ENCODE measurements around the gene CDHR3.

CDHR3 gene

DNA sequence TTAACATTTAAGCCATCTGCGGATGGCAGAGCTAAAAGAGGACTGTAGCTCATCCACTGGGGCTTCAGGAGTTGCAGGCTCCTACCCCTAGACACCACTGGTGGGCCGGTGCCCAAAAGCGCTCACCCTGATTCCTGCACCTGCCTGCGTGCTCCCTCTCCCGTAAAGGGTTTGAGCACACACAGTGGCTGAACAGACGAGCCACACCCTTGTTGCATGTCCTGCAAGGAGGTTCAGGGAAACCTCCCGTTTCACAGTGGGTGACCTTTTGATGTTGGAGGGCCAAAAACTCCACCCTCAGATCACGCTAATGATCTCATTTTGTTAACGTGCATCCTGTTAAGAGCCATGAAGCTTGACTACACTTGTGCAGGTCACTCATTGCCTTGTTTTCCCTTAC is 111.2 kb downstream of the CDHR3 start:
- peak overlapping the region; percentile 92; the same call in 1 of the 2 replicates for H3K27ac ChIP-seq
- no peak for TF ChIP-seq CTCF (conservative IDR thresholded peaks at IDR 0.05)

- H3K27ac ChIP-seq, result peak overlapping the region; percentile 15; the same call in 1 of the 2 replicates
- no peak for TF ChIP-seq CTCF (conservative IDR thresholded peaks at IDR 0.05)
Observed at GRCh38 chr7:106075937-106076336, 112.9 kb downstream of the CDHR3 start.

DNA sequence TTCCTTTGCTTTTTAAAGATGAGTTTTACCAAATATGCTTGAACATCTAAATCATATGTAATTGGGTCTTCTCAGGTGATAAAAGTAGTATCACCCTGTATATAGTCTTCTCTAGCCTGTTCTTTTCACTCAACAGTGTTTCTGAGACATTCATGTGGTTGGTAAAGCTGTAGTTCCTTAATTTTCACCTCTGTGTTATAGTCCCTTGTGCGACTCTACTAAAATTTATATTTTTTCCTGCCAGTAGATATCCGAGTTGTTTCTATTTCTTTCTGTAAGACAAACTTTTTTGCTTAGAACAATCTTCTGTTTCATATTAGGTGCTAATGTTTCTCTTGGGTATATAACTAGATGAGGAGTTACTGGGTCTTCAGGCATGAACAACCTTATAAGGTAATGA is 113.5 kb downstream of the CDHR3 start:
- H3K27ac ChIP-seq, result peak overlapping the region; percentile 15; the same call in 1 of the 2 replicates
- no peak for TF ChIP-seq CTCF (conservative IDR thresholded peaks at IDR 0.05)

- no peak overlapping the region for H3K27ac ChIP-seq
- TF ChIP-seq CTCF (conservative IDR thresholded peaks at IDR 0.05), result no peak
Observed at GRCh38 chr7:106080300-106080987, 117.4 kb downstream of the CDHR3 start.

DNA sequence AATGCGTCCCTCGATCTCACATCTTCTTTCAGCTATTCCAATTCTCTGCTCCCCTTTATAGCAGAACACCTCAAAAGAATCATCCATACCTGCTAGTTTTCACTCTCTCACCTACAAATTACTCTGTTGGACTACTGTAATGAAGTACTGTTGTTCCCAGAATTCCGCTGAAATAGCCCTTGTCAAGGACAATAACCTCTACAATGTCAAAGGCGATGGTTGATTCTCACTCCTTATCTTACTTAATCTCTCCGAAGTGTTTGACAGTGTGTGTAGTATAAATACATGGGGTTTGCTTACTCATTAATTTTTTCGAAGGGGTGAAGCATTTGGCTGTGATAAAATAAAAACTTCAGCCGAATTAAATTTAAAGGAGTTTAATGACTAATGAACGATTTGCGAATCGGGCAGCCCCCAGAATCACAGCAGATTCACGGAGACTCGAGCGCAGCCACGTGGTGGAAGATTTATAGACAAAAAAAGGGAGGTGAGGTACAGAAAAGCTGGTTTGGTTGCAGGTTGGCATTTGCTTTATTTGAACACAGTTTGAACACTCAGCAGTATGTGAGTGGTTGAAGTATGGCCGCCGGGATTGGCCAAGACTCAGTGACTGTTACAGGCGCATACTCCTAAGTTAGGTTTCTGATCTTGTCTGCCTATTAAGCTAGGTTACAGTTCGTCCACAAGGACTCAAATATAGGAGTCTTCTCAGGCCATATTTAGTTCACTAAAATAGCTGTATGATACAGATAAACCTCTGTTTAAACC is 119.2 kb downstream of the CDHR3 start:
- TF ChIP-seq CTCF (conservative IDR thresholded peaks at IDR 0.05), result no peak
- H3K27ac ChIP-seq, result no peak overlapping the region

All from VCaP (cell line).